Spleen (tissue), 11 donors: Measurements from ENCODE around the gene HDAC9. TPM values are rescaled to one million over a fixed set of nuclear protein-coding genes. Genes with fewer than 3 reads are reported as not detected.

Source experiments
- DNase-seq: peaks from one replicate; pipeline ENCODE4 v3.0.0-alpha.2; 2020
- H3K27ac ChIP-seq, 8 donors: fragments of 200-600 bp; sonication (generic) in 7 of 8; 1 replicate in 4 of 8; 2 replicates in 4 of 8; pipeline versions ENCODE4 v1.5.0 to v1.8.0; 2016 to 2021; ENCODE audit warnings: inconsistent platforms in 4 of 8, mild to moderate bottlenecking in 4 of 8, moderate library complexity in 1 of 8
- H3K27me3 ChIP-seq, 7 donors: fragments of 200-600 bp; sonication (generic) in 6 of 7; replicated peaks in 1 of 7; 1 replicate in 4 of 7; 2 replicates in 3 of 7; pipeline versions ENCODE4 v1.5.0 to v1.8.0; 2016 to 2021; ENCODE audit warnings: inconsistent platforms in 3 of 7, mild to moderate bottlenecking in 1 of 7
- H3K36me3 ChIP-seq, 6 donors: fragments of 200-600 bp; sonication (generic) in 5 of 6; 1 replicate in 4 of 6; 2 replicates in 2 of 6; pipeline versions ENCODE4 v1.5.0 to v1.8.0; 2016 to 2021; ENCODE audit warnings: inconsistent platforms in 2 of 6
- H3K4me1 ChIP-seq, 6 donors: fragments of 200-600 bp; sonication (generic) in 5 of 6; 1 replicate in 3 of 6; 2 replicates in 3 of 6; pipeline versions ENCODE4 v1.5.0 to v1.8.0; 2016 to 2021; ENCODE audit warnings: inconsistent platforms in 3 of 6
- H3K4me3 ChIP-seq, 8 donors: fragments of 200-600 bp; sonication (generic) in 7 of 8; 1 replicate in 4 of 8; 2 replicates in 4 of 8; pipeline versions ENCODE4 v1.5.0 to v1.8.0; 2016 to 2021; ENCODE audit warnings: inconsistent platforms in 4 of 8, mild to moderate bottlenecking in 4 of 8, moderate library complexity in 2 of 8
- H3K9me3 ChIP-seq, 8 donors: fragments of 200-600 bp; sonication (generic) in 7 of 8; 1 replicate in 4 of 8; 2 replicates in 4 of 8; pipeline versions ENCODE4 v1.5.0 to v1.8.0; 2016 to 2021; ENCODE audit warnings: inconsistent platforms in 4 of 8
- CTCF ChIP-seq, 11 experiments: fragments of 200-600 bp in 7 of 11; fragments of 450-650 bp in 4 of 11; sonication (generic) in 4 of 11; IDR thresholded peaks in 8 of 11; conservative IDR thresholded peaks in 3 of 11; 1 replicate in 7 of 11; 2 replicates in 4 of 11; pipeline versions ENCODE4 v1.4.0 to v1.8.0; 2016 to 2021; ENCODE audit warnings: antibody characterized with exemption in 11 of 11, inconsistent platforms in 4 of 11, mild to moderate bottlenecking in 1 of 11
- POLR2A ChIP-seq, 3 donors: fragments of 450-650 bp; IDR thresholded peaks; one replicate each; pipeline ENCODE4 v1.5.1; 2017; ENCODE audit warnings: antibody characterized with exemption in 3 of 3, mild to moderate bottlenecking in 1 of 3
- POLR2AphosphoS5 ChIP-seq, 3 donors: sonication (generic); formaldehyde crosslinking; IDR thresholded peaks; one replicate each; pipeline ENCODE4 v1.5.1; 2017; ENCODE audit warnings: antibody characterized with exemption in 3 of 3
- WGBS, 5 donors: extraction: QIAGEN DNeasy Blood & Tissue Kit in 3 of 5; methylation state at CpG; one replicate each; pipeline versions ENCODE4 v1.1.5 to v1.1.7; 2013 to 2018; 5-methylcytosine and 5-hydroxymethylcytosine counted together
- intact Hi-C: fragments of 100-400 bp; cut with DNase I; formaldehyde crosslinking; loops from one replicate; pipeline ENCODE4 v1.15.0; 2023; ENCODE audit warnings: low total_unique reads
- polyA plus RNA-seq, 3 donors: library from polyadenylated mRNA; stranded (reverse); fragments of 200-250 nt; gene quantifications; one replicate each; pipeline ENCODE4 v1.2.1, GENCODE V29; 2013
- total RNA-seq, 7 donors: library from RNA; depleted of rRNA in 3 of 7; stranded (reverse); fragments of >200 nt in 3 of 7; fragmentation: NEBNext Ultra II Directional in 4 of 7; extraction: Animal tissue kit (Norgen Biotek cat#: 25700) in 4 of 7; gene quantifications; one replicate each; pipeline versions ENCODE4 v1.1.0 to v1.2.1, GENCODE V29; 2016 to 2021
- donor health status: healthy with polysubstance abuse.
- donor health status: DM: no; HTN: no; CAD: no; lungs with moderate emphysema.
- donor health status: DM: no; HTN: no; CAD: no.
- donor health status: Bipolar disorder and iron deficiency.
- donor health status: healthy.
- donor health status: DM: no; HTN: no; CAD: no.
- donor health status: DM: yes; HTN: yes; CAD: no.

Gene HDAC9
- total and polyA plus RNA-seq, 10 donors = 15.9 to 100 (median 66.1) TPM

- H3K36me3 ChIP-seq = no peaks in the 10 kb centered on the region
- H3K4me3 ChIP-seq = no peak overlapping the region
- H3K4me1 ChIP-seq = no peaks in the 10 kb centered on the region
- TF ChIP-seq POLR2AphosphoS5 (IDR thresholded peaks at IDR 0.05) (no peak), CTCF (IDR thresholded peaks at IDR 0.05 in 8 of 11, conservative IDR thresholded peaks at IDR 0.05 in 3 of 11) (no peak), POLR2A (IDR thresholded peaks at IDR 0.05) (no peak)
- H3K9me3 ChIP-seq = no peaks in the 10 kb centered on the region
- WGBS, 5 donors = 75 to 85% (median 84%) methylated on average over 4 of the region's 4 CpGs
- H3K27ac ChIP-seq = no peak overlapping the region
- intact Hi-C loops = no loop called here
- no peak for DNase-seq
- H3K27me3 ChIP-seq = no peaks in the 10 kb centered on the region
These were observed 395.5 kb downstream of the HDAC9 start for GRCh38 chr7:18890885-18891621.

- Histone ChIP-seq H3K36me3 (no peaks in the 10 kb centered on the region), H3K27me3 (no peaks in the 10 kb centered on the region), H3K27ac (no peak overlapping the region), H3K4me1 (no peaks in the 10 kb centered on the region), H3K9me3 (no peaks in the 10 kb centered on the region), H3K4me3 (no peak overlapping the region)
- TF ChIP-seq POLR2AphosphoS5 (IDR thresholded peaks at IDR 0.05) = no peak
- no peak for TF ChIP-seq CTCF (IDR thresholded peaks at IDR 0.05 in 8 of 11, conservative IDR thresholded peaks at IDR 0.05 in 3 of 11)
- TF ChIP-seq POLR2A (IDR thresholded peaks at IDR 0.05) = no peak
- intact Hi-C loops = no loop called here
- WGBS, 5 donors = 86 to 98% (median 92%) methylated on average over 3 of the region's 3 CpGs
- no peak for DNase-seq
These were observed 397.6 kb downstream of the HDAC9 start for GRCh38 chr7:18893156-18893555.

GRCh38 chr7:18894155-18894554, 398.6 kb downstream of the HDAC9 start:
- Histone ChIP-seq H3K27ac (no peak overlapping the region), H3K9me3 (no peaks in the 10 kb centered on the region), H3K4me3 (no peak overlapping the region), H3K36me3 (no peaks in the 10 kb centered on the region), H3K27me3 (no peaks in the 10 kb centered on the region), H3K4me1 (no peaks in the 10 kb centered on the region)
- intact Hi-C loops = no loop called here
- 89 to 95% (median 90%) methylated on average over 3 of the region's 3 CpGs for WGBS, 5 donors
- DNase-seq = no peak
- no peak for TF ChIP-seq POLR2A (IDR thresholded peaks at IDR 0.05)
- TF ChIP-seq CTCF (IDR thresholded peaks at IDR 0.05 in 8 of 11, conservative IDR thresholded peaks at IDR 0.05 in 3 of 11) = no peak
- no peak for TF ChIP-seq POLR2AphosphoS5 (IDR thresholded peaks at IDR 0.05)

- Histone ChIP-seq H3K9me3 (no peaks in the 10 kb centered on the region), H3K27ac (no peak overlapping the region), H3K36me3 (no peaks in the 10 kb centered on the region), H3K4me1 (no peaks in the 10 kb centered on the region), H3K27me3 (no peaks in the 10 kb centered on the region), H3K4me3 (no peak overlapping the region)
- no peak for TF ChIP-seq POLR2A (IDR thresholded peaks at IDR 0.05)
- no peak for TF ChIP-seq POLR2AphosphoS5 (IDR thresholded peaks at IDR 0.05)
- no peak for TF ChIP-seq CTCF (IDR thresholded peaks at IDR 0.05 in 8 of 11, conservative IDR thresholded peaks at IDR 0.05 in 3 of 11)
- intact Hi-C loops = no loop called here
- 81 to 90% (median 84%) methylated on average over 3 of the region's 3 CpGs for WGBS, 5 donors
- no peak for DNase-seq
These were observed 399.9 kb downstream of the HDAC9 start for GRCh38 chr7:18895456-18895855.
